Urinary bladder (tissue), 4 donors: ENCODE results near the gene KYNU. TPM values are rescaled to one million over a fixed set of nuclear protein-coding genes. Genes with fewer than 3 reads are reported as not detected.
A peak's percentile ranks its signal among the peaks of the same experiment; 100 is the strongest.
"Not testable (repeated sequence)": the region's sequence is repeated elsewhere in the genome, so short reads cannot be mapped to it uniquely, and the experiment has no call there.

Experiments
- DNase-seq: peaks from one replicate; pipeline ENCODE4 v3.0.0-alpha.2; 2015; ENCODE audit errors: extremely low spot score
- H3K27ac ChIP-seq: one replicate; pipeline ENCODE4 v1.5.1; 2013; ENCODE audit warnings: low read depth, mild to moderate bottlenecking, moderate library complexity
- H3K36me3 ChIP-seq: one replicate; pipeline ENCODE4 v1.6.1; 2013; ENCODE audit warnings: mild to moderate bottlenecking, moderate library complexity; ENCODE audit not compliant: insufficient read depth
- H3K4me1 ChIP-seq: one replicate; pipeline ENCODE4 v1.6.1; 2013; ENCODE audit warnings: mild to moderate bottlenecking, moderate library complexity; ENCODE audit not compliant: insufficient read depth
- H3K4me3 ChIP-seq: one replicate; pipeline ENCODE4 v1.5.1; 2013; ENCODE audit warnings: low read depth, low read length
- WGBS: extraction: QIAGEN DNeasy Blood & Tissue Kit; methylation state at CpG from one replicate; pipeline ENCODE4 v1.1.7; 2013; 5-methylcytosine and 5-hydroxymethylcytosine counted together
- polyA plus RNA-seq: library from polyadenylated mRNA; stranded (reverse); fragments of 200-250 nt; gene quantifications from one replicate; pipeline ENCODE4 v1.2.3, GENCODE V29; 2013
- total RNA-seq: library from RNA; depleted of rRNA; stranded (reverse); fragments of >200 nt; gene quantifications from one replicate; pipeline ENCODE4 v1.2.3, GENCODE V29; 2014
- donor health status: healthy with polysubstance abuse.
- donor health status: healthy.

KYNU gene
- total and polyA plus RNA-seq, 2 donors: 2.3 to 9.8 TPM

GRCh38 chr2:142864605-142865004 lies 12.9 kb upstream of the KYNU start:
- H3K27ac ChIP-seq, DNase-seq, H3K4me1 ChIP-seq, H3K36me3 ChIP-seq, H3K4me3 ChIP-seq: not testable (repeated sequence)
- WGBS: 97% methylated on average over 2 of the region's 2 CpGs

DNA sequence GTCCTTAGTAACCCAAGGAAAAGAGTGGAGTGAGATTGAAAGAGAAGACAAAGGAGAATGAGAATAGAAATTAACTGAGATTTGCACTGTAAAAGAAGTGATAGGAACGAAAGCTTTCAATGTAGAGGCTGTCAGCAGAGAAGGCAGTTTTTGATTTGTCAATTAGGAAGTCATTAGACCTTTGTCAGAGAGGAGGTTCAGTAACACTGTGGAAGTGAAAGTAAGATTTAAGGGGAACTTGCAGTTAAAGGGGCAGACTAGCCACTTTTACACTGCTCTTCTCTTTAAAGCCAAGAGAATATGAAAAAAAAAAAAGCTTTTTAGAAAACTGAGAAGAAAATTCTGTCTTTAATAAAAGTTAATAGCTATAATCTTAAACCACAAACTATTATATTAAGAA lies 11.5 kb upstream of the KYNU start:
- no peak overlapping the region for H3K4me3 ChIP-seq
- H3K36me3 ChIP-seq: no peaks in the 10 kb centered on the region
- DNase-seq: no peak
- 67% methylated on average over 1 of the region's 1 CpG for WGBS
- H3K27ac ChIP-seq: no peak overlapping the region
- no peaks in the 10 kb centered on the region for H3K4me1 ChIP-seq

DNA sequence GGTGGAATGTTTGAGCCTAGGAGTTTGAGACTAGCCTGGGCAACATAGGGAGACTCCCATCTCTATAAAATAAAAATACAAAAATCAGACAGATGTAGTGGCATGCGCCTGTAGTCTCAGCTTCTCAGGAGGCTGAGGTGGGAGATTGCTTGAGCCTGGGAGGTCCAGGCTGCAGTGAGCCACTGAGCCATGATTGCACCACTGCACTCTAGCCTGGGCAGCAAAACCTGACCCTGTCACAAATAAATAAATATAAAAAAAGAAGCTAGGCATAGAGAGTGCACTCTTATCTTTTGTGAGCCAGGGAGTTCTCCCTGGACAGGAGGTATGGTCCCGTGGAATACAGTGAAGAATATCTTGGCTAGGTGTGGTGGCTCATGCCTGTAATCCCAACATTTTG lies 11.0 kb upstream of the KYNU start:
- H3K27ac ChIP-seq: no peak overlapping the region
- DNase-seq: no peak
- H3K4me1 ChIP-seq: no peaks in the 10 kb centered on the region
- H3K4me3 ChIP-seq: no peak overlapping the region
- WGBS: 93% methylated on average over 2 of the region's 2 CpGs
- H3K36me3 ChIP-seq: no peaks in the 10 kb centered on the region

DNA sequence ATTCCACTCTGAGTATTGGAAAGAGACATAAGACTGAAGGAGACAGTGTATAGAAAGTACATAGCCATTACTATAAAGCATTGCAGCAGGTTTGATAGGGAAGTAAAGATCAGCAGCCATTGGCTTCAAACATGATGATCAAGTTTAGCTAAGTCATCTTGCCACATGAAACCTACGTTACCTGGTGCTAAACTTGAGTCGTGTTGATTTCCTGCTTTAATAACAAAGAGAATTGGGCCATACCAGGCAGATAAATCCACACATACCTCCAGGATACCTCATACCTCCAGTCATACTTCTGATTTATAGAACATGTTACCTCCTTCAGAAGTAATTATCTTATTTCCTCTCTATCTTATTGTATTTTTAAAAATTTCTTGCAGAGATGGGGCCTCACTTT lies 10.3 kb upstream of the KYNU start:
- no peak overlapping the region for H3K27ac ChIP-seq
- no peaks in the 10 kb centered on the region for H3K4me1 ChIP-seq
- H3K36me3 ChIP-seq: no peaks in the 10 kb centered on the region
- WGBS: 73% methylated on average over 2 of the region's 2 CpGs
- no peak for DNase-seq
- H3K4me3 ChIP-seq: no peak overlapping the region

DNA sequence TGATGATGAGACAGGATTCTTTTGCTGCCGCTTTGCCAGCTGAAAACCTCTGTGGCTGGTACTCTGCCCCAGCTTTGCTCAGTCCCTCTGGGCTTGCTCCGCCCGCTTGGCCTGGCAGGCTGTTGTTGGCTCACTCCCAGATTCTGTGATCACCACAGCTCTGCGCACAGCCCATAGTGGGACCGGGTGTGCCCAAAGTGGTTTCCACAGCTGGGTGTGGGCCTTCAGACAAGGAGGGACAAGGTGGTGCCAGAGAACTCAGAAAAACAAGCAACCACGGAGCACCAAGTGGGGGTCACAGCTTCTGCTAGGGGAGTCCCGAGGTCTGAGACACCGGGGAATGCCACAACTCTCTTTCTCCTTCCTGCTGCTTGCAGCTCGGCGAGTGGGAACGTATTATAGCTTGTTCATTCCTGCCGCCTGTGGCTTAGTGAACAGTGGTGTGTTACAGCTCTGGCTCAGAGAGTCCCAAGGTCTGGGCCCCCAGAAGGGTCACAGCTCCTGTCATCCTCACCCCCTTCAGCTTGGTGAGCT lies 9.2 kb upstream of the KYNU start:
- Histone ChIP-seq H3K36me3 (no peaks in the 10 kb centered on the region), H3K4me1 (no peaks in the 10 kb centered on the region), H3K4me3 (no peak overlapping the region), H3K27ac (no peak overlapping the region)
- DNase-seq: no peak
- 63% methylated on average over 12 of the region's 12 CpGs for WGBS

GRCh38 chr2:142869065-142869460 lies 8.4 kb upstream of the KYNU start:
- not testable (repeated sequence) for H3K27ac ChIP-seq, DNase-seq, H3K4me3 ChIP-seq, H3K4me1 ChIP-seq, H3K36me3 ChIP-seq
- WGBS: 90% methylated on average over 7 of the region's 7 CpGs

DNA sequence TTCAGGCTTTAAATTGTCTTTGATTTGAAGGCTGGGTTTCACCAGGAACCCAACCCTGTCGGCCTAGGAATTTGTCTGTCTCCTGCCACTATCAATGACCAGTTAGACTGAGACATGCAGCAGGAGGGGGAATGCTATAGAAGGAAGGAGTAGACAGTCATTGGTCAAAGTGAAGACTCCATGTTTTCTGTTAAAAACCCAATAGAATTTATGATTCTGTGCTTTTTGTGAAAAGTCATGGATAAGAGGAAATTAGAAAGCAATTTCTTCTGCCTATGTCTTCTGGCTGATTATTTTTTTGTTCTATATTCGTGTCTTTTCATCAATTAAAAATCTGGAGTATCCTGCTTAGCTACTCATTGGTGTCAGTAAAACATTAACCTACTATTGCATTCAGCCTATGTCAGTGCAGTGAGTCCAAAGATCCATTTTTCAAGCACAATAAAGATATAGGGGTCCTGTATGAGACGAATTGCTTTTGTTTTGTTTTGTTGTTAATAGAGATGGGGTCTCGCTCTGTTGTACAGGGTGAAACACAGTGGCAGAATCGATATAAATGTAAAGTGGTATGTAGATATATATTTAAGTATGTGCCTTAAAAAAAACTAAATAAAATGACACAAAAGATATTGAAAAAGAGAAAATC lies 7.9 kb upstream of the KYNU start:
- Histone ChIP-seq H3K36me3 (no peaks in the 10 kb centered on the region), H3K27ac (no peak overlapping the region), H3K4me1 (no peaks in the 10 kb centered on the region), H3K4me3 (no peak overlapping the region)
- no peak for DNase-seq
- 85% methylated on average over 5 of the region's 5 CpGs for WGBS

- Histone ChIP-seq H3K27ac (no peak overlapping the region), H3K4me3 (no peak overlapping the region), H3K36me3 (no peaks in the 10 kb centered on the region), H3K4me1 (peaks cover 1% of the 10 kb centered on the region)
- DNase-seq: no peak
- 93% methylated on average over 2 of the region's 2 CpGs for WGBS
Observed at GRCh38 chr2:142870526-142870925, 6.9 kb upstream of the KYNU start.

DNA sequence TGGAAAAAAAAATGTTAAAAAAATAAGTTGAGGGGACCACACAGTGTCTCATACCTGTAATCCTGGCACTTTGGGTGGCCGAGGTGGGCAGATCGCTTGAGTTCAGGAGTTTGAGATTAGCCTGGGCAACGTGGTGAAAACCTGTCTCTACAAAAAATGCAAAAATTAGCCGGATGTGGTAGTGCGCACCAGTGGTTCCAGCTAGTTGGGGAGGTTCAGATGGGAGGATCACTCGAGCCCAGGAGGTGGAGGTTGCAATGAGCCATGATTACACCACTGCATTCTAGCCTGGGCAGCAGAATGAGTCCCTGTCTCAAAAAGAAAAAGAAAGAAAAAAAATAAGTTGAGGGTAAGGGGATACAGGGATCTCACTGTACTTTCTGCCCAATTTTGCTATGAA lies 6.1 kb upstream of the KYNU start:
- no peak for DNase-seq
- no peak overlapping the region for H3K4me3 ChIP-seq
- no peaks in the 10 kb centered on the region for H3K36me3 ChIP-seq
- peaks cover 1% of the 10 kb centered on the region for H3K4me1 ChIP-seq
- WGBS: 93% methylated on average over 6 of the region's 6 CpGs
- H3K27ac ChIP-seq: no peak overlapping the region

DNA sequence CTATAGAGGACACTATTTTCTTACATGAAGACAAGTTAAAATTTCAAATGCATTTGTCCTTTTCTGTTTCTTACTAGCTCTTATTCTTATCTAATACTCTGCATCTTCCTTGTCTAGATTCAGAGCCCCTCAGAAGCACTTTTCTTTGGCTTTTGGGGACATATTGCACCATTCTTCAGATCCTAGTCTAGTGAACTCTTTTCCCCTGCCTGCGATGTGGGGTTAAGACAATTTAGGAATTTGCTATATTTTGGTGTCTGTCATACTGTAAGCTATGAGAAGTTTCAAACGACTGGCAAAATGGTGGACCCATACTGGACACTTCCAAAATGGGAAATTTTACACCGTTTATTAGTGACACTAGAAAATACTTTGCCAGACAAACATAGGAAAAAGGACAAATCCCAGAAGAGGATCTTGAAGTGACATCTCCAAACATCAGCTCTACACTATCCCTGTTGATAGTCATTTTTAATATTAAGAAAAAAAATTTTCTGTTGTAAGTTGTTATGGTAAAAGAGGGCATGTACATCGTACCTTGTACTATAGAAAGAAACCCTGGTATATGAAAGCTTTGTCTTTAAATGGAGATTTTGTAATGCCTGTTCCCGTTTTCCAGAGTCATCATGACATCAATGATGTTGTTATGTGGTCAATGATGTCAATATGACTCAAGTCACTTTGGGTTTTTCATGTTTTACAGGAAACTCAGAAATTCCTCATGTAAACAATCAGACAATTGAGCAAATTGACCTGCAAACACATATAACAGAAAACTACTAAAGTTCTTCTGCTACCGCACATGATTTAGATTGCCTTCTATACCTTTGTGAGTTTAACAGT lies 4.4 kb upstream of the KYNU start:
- DNase-seq: no peak
- Histone ChIP-seq H3K27ac (no peak overlapping the region), H3K4me3 (no peak overlapping the region), H3K36me3 (no peaks in the 10 kb centered on the region), H3K4me1 (peaks cover 1% of the 10 kb centered on the region)
- WGBS: 83% methylated on average over 6 of the region's 6 CpGs

GRCh38 chr2:142873831-142874287 lies 3.6 kb upstream of the KYNU start:
- Histone ChIP-seq H3K27ac (no peak overlapping the region), H3K36me3 (no peaks in the 10 kb centered on the region), H3K4me1 (peaks cover 1% of the 10 kb centered on the region), H3K4me3 (no peak overlapping the region)
- WGBS: 74% methylated on average over 1 of the region's 1 CpG
- DNase-seq: no peak

DNA sequence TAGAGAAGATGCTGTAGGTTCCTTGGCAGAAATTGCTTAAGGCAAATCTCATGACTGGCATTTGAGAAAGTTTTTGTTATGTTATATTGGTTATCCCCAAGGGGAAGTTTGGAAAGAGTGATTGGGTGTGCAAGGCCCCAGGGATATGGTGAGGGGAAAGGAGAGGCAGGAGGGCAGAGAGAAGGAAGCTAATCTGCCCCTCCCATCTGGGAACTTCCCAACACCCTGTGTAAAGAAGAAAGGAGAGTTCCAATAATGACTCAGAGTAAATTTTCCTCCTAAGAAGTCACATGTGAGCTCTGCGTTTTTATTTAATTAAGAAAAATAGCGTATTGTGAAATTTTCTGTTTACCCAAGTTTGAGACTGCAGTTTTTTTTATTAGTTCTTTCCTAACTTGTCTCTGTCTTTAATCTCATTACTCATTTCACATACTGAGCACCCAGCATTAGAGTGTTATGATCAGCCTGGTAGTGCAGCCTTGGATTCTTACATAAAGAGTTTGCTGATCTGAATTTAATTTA lies 3.1 kb upstream of the KYNU start:
- DNase-seq: peak; percentile 7
- no peak overlapping the region for H3K4me3 ChIP-seq
- peaks cover 1% of the 10 kb centered on the region for H3K4me1 ChIP-seq
- peak overlapping the region; percentile 52 for H3K27ac ChIP-seq
- H3K36me3 ChIP-seq: no peaks in the 10 kb centered on the region
- WGBS: 68% methylated on average over 2 of the region's 2 CpGs

DNA sequence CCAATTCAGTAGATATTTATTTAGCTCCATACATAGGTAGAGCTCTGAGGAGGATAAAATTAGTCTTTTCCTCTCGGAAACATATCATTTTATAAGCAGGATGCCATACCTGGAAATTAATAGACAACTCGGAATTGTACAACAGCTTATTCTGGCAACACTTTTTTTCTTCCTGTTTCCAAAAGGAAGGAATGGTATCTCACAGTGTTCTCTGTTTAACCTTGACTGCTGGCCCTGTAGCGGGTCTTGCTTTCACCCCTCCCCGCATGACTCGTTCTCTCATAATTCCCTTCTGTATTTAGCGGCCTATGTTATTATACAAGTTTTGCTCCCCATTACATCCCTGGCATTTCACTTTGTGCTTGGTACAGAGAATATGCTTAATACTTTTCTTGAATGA lies 2.5 kb upstream of the KYNU start:
- H3K4me3 ChIP-seq: no peak overlapping the region
- H3K27ac ChIP-seq: no peak overlapping the region
- H3K36me3 ChIP-seq: no peaks in the 10 kb centered on the region
- peaks cover 1% of the 10 kb centered on the region for H3K4me1 ChIP-seq
- DNase-seq: no peak
- WGBS: 91% methylated on average over 6 of the region's 6 CpGs

DNA sequence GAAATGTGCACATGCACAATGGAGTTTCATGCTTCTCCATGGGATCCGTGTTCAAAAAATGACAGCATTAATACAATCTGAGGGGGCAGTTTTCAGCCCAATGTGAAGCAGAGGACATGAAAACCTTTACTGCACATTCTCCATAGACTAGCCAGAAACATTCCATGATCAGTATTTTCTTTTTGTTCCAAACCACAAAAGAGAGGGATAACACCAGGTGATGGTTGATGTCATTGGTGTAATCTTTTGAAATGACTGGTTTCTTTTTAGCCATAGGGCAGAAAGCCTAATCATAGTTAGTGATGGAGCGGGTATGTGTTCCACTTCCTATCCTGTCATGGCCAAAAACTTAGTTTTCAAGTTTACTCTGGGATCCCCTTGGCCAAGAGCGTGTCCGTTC lies 1.8 kb upstream of the KYNU start:
- WGBS: 93% methylated on average over 4 of the region's 4 CpGs
- no peak overlapping the region for H3K27ac ChIP-seq
- no peak for DNase-seq
- no peak overlapping the region for H3K4me3 ChIP-seq
- H3K4me1 ChIP-seq: peaks cover 1% of the 10 kb centered on the region
- no peaks in the 10 kb centered on the region for H3K36me3 ChIP-seq
